GM19351 (cell line): ENCODE measurements around the gene TBC1D10A.

Experiments
- ATAC-seq: cut with Tn5 transposase; IDR thresholded peaks from one replicate; pipeline ENCODE4 v1.9.1; 2021; ENCODE audit warnings: mild to moderate bottlenecking, moderate library complexity; ENCODE audit not compliant: unreplicated experiment

TBC1D10A gene

DNA sequence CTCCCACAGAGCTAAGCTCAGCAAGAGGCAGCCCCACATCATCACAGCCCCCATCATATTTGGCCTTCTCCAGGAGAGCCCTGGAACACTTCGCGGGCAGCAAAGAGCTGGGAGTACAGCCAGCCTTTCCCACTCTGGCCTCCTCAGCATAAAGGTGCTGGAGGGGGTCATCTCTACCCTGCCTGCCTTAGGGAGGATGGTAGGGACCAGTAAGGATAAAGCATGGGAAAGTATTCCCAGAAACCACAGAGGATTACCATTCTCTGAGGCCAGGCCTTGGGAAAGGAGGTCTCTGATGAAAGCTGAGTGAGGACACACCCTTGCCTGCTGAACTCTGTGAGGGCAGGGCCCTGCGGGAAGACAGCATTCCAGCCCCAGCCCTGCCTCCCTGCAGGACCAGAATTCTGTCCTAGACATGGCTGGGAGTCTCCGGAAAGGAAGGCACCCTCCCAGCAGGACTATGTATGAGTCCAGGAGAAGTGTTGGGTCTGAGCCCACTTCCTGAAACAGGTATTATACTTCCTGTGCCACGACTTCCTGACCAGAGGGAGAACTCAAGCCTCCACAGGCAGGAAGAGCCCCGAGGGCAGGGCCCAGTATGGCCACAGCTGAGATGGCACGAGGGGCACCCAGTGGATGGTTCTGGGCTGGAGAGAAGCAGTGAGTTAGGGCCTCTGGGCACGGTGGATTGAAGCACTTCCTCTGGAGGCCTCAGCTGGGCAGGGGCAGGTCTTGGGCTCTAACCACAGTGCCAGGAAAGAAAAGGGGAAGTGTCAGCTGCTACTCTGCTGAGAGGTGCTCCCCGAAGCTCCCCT, 24.5 kb downstream of the TBC1D10A start:
- no peak for ATAC-seq

DNA sequence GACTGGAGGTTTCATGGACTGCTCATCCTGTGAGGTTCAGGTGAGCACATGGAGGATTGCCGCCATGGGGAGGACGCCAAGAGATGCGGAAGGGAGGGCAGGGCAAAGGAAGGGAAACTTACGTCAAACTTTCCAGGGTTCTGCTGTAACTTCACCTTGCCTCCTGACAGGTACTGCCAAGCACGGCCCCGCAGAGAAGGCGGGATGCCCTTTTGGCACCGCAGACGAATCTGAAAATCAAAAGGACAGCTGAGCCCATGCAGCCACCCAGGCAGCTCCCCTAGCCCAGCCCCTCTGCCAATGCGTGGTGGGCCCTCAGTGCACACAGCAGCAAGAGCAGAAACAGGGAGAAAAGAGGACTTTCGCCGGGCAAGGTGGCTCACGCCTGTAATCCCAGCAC, 27.4 kb downstream of the TBC1D10A start:
- ATAC-seq = no peak

DNA sequence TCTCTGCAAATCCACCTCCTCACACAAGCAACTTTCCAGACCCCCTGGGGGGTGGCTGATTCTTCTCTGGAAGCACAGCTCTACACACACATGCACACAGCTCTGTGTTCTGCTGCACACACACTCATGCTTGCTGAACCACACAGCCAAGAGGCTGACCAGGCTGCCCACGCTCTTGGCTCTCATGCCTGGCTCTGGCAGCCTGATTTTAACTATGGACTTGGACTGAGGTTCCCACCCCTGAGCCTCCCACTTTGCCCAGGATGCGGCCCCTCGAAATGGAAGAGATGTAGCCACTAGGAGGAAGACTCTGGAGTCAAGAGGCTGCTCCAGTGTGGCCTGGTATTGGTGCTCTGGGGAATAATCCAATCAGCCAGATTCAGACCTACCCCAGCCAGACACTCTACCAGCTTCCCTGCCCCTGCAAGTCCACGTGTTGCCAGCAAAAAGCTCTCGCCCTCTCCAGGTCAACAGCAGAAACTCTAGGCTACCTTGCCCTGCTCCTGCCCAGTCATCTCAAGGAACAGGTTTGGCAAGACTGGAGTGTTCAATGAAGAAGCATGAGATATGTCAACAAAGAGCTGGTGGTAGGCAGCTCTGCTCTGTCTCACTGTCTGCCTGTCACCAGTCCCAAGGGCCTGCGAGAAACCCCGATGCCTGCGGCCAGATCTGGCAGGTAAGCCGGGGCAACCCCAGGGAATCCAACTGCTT, 28.6 kb downstream of the TBC1D10A start:
- ATAC-seq = no peak

DNA sequence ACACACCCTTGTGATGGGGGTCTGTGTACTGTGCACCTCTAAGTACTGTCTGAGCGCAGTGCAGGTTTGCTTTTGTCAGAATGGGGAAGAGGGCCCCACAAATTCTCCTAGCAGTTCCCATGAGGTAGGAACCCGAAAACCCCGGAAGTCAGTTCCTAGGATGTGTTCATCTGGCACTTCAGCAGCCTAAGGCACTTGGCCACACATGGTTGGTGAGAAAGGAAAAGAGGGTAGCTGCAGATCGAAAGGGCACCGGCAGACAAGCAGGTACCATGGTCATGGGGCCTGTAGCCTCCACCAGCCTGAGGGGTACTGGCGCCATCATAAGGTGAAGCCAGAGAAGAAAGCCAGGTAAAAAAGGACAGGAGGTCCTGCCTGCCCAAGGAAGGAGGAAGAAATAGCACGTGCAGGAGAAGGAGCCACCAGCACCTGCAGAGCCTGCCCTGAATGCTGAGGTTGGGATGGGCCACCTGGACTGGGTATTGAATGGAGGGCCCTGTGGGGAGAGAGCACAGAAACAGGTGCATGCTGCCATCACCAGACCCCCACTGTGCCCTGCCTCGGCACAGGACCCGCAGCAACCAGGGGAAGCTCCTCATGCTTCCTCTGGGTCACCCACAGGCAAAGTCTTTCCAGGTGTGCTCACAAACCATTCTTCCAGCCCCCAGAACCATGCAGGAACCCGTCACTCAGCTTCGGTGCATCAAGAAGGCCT, 29.3 kb downstream of the TBC1D10A start:
- no peak for ATAC-seq

DNA sequence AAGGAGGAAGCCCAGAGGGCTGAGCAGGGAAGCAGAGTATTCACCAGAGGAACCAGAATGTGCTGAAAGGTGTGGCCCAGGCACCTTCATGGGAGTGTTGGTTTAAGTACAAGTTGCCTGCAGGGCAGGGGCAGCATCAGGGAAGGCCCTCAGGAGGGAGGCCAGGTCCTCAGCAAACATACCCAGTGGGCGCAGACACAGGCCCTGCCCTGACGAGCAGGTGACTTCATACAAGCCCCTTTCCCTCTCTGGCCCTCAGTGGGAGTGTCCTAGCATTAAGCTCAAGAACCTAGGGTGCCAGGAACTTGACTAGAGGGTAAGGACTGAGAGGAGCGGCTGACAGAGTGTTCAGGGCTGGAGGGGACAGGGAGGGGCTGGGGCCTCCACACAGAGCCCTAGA, 29.9 kb downstream of the TBC1D10A start:
- no peak for ATAC-seq

DNA sequence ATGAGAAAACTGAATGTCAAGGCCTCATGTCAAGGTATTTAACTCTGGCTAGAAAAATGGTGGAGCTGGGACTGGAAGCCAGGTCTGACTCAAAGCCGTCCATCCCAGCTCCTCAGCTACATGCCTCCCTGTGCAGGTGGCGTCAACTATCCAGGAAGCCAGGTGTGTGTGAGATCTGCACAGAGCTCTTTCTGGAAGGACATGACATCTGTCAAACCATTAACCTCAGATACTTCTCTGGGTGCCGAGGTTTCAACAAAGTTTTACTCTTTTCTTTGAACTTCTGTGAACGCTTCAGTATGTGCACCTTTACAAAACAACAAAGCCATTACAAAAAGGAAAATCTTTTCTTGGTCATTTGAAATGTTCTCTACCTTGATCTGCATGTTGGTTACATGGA, 30.4 kb downstream of the TBC1D10A start:
- ATAC-seq = no peak

DNA sequence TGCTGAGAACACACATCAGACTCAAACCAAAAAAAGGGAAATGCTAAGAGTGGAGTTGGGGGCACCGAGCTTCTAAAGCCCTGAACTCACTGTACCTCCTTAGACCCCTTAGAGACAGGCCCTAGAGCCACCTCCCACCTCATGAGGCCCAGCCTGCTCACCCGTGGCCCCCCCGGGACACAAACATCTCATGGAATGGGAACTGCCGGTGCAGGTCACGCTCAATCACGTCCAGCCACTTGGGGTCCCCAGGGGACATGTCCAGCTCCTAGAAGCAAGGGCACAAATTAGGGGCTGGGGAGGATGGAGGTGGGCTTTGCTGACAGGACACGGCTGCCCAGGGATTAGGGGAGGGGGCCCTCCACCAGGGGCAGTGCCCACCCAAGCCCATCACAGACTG, 31.2 kb downstream of the TBC1D10A start:
- ATAC-seq = no peak

DNA sequence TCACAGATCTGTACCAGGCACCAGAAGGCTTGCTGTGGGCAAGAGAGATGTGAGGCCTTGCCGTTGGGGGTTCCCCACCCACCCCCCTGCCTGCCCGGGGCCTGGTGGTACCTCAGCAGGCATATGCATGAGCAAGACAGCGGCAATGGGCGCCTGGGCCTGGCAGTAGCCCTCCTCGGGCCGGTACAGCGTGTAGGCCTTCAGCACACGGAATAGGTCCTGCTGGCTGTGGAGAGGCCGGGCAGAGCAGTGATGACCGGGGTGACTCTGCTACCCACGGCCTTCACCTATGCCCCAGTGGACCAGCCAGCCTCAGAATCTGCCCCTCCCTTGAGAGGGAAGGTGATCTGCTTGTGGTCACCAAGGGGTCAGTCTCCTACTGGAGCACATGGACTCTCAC, 31.9 kb downstream of the TBC1D10A start:
- no peak for ATAC-seq

DNA sequence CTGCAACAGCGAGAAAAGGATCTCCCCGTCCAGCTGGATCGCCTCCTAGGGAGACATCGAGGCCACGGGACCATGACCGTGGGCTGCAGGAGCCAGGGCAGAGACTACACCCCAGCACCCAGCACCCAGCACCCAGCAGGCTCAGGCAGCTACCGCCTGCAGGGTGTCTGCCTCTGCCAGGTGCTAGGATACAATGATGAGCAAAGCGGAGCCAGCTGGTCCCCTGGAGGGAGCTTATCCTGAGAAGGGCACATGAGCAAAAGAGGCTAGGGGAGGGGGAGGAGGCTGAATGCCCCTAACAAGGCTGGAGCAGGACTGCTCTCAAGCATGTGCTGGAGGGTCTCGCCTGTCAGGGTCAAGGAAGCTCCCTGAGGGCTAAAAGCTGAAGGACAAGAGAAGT, 32.7 kb downstream of the TBC1D10A start:
- ATAC-seq = no peak

DNA sequence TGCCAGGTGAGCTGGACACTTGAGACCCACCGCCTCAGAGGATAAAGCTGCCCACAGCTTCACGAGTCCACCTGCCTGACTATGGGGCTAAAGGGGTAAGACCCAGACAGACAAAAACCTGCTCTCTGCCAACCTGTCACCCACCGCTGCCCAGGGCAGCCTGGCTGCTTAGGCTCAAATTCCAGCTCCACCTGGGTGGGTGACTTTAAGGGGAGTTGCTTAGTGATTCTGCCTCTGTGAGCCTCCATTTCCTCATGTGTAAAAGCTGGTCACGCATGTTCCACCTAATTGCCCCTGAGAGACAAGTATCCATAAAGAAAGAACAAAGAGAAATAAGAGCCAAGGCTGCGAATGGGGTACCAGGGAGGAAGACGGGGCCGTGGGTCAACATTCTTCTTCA, 33.7 kb downstream of the TBC1D10A start:
- no peak for ATAC-seq

DNA sequence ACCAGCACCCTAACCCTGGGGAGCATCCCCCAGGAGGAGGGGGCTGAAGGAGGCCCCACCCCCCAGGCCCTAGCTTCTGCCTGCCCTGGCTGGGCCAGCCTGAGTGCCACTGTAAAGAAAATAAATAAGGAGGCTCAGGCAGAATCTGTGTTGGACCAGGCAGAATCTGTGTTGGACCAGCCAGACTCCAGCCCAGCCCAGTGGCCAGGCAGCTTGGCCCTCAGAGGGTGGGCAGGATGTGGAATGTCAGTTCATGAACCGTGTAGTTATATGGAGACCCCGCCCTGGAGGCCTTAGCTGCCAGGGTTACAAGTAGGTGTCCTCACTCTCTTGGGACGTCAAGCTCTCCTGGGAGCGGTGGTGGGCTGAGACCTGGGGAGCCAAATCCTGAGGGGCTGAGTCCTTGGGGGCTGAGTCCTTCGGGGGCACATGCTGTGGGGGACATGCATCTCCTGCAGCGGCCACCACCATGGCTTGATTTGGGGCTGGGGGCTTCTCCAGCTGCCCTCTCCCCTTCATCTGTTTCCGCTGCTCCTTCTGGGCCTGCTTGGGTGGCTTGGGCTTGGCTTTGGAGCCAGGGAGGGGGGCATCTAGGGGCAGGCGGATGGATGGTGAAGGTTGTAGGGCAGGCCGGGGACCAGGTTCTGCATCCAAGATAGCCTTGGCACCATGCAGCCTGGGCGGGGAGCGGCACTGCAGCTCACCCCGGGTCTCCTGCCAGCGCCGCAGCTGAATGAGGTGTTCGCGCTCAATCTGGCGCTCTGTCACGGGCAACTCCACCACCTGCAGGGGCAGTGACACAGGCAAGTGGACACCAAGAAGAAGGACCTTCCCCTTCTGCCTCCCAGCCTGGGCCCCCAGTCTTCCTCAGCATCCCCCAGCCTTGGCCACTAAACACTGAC, 34.4 kb downstream of the TBC1D10A start:
- no peak for ATAC-seq

DNA sequence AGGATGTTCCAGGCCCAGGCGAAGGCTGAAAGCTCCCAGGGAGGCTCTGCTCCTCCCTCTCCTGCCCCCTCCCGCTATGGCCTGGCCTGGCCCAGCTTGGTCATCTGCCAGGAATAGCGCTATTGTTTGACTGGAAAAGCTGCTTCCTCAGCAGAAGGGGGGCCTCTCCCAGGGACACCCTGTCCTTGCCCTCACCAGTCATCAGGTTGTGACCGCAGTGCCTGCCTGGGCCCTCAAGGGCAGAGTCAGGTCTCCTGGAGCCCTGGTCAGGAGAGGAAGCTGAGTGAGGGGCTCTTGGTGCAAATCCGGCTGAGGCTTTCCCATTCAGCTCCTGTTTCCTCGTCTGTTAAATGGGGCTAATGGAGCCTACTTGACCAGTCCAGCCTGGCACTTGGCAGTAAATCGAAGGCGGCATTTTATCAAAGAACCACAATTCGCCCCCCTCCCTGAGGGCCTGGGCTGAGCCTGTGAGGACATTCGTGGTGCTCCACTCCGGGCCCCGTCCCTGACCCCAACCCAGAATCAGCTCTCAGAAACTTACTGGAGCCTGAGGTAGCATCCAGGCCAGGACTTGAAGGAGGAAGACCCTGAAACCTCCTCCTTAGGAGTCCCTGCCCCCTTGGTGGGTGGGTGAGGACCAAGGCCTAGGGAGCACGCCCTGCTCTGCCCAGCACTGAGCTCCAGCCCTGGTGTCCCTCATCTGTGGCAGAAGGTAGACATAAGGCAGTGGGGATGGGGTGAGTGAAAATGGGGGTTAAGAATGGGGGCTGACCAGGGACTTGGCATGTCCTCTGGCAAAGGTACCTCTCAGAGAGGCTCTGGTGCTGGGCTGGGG, 35.5 kb downstream of the TBC1D10A start:
- ATAC-seq = no peak

DNA sequence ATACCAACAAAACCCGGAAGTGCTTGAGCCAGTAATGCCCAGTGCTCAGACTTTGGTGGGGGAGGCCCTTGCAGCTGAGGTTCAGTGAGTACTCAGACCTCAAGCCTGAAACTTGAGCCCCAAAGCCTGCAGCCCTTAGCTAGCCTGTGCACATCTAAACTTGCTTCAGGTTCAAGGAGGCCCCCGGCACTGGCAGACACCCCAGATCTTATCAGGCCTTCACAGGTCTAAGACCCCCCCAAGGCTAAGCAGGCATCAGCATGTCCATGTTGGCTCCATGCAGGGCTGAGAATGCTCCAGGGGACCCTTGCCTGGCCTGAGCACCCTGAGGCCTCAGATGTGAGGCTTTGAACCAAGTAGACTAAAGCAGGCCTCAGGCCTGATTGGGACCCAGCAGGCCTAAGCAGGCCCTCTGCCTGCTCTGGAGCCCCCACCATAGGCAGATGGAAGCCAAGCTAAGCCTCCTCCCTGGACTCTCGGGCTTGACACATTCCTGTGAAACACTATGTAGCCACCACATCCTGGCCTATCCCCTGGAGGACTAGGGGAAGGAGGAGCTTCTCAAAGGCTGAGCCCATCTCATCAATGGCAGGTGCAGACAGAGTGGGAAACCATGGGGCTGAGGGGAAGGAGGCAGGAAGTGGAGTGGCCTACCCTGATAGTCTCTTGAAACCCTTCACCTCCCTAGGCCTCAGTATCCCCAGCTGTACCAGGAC, 36.2 kb downstream of the TBC1D10A start:
- no peak for ATAC-seq

DNA sequence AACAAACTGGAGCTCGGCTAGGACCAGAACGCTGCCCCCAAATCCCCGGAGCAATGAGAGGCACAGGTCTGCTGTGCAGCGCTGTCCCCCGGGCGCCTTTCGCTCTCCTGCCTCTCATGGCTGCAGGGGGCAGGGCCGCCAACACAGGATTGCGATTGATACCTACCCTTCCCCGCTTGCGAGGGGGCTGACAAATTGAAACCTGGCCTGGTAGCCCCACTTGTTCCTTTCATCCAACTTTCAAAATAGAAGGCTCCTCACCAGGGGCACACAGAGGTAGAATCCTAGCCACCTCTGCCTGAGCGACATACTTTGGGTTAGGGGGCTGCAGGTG, 36.8 kb downstream of the TBC1D10A start:
- no peak for ATAC-seq

DNA sequence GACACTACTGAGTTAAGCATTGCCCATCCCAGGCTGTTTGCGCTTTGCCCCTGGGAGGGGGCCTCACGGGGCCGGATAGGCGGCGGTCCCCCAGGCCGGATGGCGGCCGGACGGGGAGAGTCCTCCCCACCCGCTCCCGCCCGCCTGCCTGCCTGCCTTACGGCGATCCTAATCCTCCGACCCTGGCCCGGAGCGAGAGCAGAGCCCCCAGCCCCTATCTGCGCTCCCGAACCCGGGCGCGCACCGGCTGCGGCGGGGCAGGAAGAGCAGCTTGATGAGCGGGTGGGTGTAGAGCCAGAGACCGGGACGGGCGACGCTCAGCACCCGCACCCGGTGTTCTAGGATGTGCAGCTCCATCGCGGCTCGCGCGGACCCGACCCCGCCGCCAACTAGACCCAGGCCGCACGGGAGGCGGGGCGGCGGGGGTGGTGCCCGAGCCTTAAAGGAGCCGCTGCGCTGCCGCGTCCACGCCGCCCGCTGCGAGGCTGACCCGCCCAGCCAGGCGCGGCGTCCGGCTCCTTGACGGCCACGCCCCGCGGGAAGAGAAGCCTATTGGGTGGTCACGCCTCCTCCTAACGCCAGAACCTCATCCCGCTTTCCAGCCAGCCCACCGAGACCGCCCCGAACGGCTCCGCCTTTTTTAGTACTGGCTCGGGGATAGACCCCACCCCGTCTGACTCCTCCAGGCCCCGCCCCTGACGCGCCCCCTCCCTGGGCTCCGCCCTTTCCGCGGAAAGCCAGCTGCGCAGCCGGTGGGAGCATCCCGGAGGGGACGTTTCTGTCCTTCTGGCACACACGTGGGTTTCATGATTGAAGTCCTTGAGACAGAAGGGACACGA, 37.4 kb downstream of the TBC1D10A start, which contains the start of gene CASTOR1:
TSS of gene CASTOR1 (minus strand) at position 365 of the 839 bp plus-strand sequence. CDS start at position 357, 8 bp downstream.
- peak; percentile 67 for ATAC-seq

DNA sequence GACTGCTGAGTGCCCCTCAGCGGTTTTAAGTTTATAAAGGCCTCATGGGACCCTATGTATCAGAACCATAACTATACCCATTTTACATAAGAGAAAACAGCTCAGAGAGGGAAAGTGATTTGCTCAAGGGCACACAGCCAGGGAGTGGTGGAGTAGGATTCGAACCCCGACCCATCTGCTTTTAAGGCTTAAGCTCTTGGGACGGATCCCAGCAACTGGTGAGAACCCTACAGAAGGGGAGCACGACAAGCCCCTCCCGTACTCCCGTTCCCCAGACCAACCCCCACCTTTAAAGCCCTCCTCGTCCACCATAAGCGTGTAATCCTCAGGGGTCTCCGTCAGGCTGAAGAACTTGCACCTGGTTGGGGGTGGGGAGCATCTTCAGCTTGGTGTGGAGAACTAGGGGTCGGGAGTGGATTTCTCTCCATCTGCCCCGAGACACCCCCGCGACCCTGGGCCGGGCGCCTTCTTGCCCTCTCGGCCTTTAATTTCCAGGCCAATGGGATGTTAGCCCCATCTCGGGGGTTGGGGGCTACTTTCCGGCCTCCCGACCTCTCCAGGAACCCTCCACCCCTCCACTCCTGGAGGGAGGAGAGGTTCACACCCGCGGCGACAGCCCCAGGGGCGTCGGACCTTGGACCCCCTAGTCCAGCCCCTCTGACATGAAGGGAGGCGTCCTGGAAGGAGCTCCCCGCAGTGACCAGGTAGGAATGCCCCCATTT, 38.2 kb downstream of the TBC1D10A start:
- no peak for ATAC-seq

DNA sequence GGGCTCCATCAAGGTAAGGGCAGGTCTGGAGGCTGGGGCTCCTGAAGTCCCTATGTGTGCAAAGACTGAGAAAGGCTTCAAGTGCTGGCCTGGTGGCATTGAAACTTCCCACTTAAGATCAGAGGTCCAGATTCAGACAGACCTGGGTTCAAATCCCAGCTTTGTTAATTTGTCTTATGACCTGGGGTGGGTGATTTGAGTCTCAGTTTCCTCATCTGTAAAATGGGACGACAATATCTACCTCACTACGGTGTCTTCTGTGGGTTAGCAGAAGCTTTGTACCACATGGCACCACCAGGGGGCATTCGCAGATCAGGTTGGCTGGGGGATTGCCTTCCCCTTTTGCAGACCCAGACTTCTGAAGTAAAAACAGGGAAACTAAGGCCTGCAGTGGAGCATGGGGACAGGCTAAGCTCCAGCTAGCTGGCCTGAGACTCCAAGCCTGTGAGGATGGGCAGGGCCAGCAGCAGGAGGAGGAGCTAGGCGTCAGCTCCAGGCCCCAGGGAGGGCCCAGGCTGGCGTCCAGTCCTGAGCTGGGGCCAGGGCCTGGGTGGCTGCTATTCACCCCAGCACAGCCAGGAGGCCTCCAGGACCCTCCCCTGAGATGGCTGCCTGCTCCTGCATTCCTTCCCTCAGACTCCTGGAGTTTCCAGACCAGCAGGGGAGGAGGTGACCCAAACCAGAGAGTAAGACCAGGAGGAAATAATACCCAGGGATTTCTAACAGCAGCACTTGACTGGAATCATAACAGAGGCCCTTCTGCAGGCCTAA, 38.9 kb downstream of the TBC1D10A start:
- no peak for ATAC-seq
